NCI-H748 (cell line): Measurements from ENCODE around the gene GNS.
"Not testable (repeated sequence)": the region's sequence is repeated elsewhere in the genome, so short reads cannot be mapped to it uniquely, and the experiment has no call there.

ENCODE experiments used
- DNase-seq: peaks from one replicate; lab custom pipeline; 2025; ENCODE audit not compliant: unreplicated experiment; lab: John Stamatoyannopoulos, UW

GNS gene

DNA sequence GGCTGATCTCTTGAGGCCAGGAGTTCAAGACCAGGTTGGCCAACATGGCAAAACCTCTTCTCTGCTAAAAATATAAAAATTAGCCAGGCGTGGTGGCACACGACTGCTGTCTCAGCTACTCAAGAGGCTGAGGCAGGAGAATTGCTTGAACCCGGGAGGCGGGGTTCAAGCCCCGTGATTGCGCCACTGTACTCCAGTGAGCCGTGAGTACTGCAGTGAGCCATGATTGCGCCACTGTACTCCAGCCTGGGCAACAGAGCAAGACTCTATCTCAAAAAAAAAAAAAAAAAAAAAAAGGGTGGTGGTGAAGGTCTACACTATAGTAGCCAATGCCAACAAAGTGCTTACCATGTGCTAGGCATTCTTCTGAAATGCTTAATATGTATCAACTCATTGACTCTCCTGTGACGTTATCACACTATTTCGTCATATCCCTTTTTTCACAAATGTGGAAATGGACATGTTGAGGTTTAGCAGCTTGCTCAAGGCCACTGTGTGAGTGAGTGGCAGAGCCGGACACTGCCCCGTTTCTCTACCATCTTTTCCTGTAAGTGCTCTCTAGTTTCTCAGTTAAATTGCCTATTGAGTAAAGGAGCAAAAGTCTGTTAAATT, 59.6 kb downstream of the GNS start:
- no peak for DNase-seq

DNA sequence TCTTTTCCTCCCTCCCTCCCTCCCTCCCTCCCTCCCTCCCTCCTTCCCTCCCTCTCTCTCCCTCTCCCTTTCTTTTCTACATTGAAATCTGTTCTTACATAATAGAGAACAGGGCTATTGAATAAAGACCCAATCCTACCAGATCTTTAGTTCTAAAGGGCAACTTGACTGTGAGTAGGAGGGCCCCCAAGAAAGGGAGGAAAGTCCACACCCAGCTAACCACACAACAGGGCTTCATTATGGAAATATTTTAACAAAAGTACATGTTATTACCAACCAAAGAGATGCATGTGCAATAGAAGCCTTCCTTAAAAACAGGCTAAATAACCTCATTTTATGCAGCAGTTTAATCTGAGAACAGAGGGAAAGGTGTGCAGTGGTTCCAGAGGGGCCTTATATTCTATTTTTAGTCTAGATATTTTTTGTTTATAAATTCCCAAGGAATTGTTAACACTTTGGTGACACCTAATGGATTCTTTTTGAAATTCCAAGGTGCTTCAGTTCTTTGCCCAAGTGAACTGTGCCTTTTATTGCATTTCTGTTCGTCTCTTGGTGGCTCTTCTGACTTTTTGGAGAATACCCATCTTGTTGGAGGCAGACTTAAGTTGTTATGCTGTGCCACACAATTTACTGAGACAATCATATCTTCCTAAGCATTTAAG, 63.0 kb downstream of the GNS start:
- peak; percentile 51 for DNase-seq

DNA sequence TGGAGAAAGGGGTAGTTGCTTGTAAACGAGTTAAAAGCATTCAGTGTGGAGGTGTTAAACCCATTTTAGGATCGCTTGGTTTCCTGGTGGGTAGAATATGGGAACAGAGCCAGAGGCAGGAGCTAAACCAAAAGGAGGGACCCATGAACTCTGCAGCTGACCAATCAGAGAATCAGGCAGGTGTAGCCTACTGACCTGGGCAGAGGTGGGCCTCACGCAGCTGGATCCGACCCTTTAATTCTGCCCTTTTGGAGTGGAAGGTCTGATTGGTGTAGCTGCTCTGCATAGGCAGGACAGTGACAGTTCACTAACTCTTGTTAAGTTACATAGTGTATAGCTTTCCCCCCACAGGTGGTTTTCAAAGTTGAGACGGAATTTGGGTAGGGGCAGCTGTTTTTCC, 63.7 kb downstream of the GNS start:
- no peak for DNase-seq

DNA sequence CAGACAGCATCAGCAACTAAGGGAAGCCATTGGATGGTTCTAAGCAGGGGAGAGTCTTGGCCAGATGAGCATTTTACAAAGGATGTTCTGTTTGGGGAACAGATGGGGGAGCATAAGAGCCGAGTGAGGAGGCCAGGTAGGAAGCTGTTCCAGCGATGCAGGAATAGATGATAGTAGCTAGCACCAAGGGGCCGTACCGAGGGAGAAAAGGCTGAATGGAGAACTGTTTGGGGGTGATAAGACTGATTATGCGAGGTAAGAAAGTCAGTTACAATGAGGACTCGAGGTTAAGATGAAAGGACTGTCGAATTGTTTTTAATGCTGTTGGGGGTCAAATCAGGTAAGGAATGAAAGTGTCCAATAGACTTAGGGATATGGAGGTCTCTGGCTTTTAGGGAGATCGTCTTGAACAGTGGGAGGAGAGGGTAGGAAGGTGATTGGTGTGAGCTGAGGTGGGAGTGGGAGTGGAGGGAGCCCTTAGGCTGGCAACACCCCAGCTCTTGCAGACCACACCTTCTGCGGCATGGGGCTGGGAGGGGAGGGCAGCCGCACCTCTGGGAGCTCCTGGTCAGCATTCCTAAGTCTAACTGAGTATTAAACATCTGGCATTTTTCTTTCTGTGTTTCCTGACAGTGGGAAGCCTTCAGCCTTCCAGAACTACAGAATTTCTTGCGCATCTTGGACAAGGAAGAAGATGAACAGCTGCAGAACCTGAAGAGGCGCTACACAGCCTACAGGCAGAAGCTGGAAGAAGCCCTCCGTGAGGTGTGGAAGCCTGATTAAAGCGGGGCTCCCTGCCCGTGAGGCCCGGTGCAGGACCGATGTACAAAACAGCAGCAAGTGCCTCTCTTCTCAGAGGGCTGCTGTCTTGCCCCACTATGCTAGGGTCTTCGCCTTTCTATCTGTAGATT, 64.8 kb downstream of the GNS start:
- no peak for DNase-seq

DNA sequence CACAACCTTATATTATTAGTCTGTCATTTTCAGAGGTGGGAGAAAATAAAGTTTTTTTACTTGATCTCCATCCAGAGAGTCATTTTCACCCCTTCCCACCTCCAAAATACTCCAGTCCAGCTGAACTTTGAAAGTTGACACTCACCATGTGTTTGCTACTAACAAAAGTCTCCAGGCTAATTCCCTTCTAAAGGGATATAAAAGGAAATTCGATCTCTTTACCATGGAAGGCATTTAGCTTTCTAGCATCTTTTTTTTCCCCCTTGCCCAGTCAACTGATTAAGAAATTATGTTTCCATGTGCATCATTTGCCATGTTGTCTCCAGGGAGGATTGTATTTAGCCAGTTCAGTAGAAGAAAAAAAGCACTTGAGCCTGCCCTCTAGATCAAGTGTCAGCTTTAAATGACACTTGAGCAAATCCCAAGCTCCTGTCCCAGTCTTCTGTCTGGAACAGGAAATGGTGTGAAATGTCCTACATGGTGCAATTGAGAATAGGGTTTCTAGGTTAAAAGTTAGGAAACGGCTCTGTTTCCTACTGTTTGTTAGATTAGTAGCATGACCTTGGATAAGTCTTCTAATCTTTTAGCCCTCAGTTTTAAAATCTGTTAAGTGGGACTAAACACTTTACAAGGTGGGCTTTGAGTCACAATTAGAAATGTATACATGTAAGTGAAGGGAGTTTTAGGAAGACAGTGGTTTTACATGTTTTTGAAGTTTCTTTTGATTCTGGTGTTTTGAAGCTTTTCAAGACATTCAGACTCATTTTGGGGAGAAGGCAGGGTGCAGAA, 67.2 kb downstream of the GNS start:
- DNase-seq: peak; percentile 67

DNA sequence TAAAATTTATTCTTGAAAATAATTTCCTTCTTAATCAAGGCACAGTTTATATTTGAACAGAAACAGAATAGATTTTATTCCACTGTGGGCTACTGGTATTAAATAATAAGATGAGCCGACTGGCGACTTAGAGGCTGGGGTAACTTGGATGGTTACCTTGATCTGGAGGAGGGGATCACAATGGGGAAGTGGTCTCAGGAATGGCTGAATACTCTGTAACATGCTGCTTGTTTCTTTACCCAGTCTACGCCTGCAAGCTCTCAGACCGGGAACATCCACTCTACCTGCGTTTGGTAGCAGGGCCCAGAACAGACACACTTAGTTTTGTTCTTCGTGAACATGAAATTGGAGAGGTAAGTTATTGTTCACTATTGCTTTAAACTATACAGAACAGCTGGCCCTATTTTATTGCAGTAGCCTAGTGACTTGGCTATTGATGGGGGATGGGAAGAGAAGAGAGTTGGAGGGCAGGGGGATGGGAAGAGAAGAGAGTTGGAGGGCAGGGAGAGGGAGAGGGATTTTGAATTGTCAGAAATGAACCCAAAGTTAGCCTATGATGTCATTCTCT, 67.9 kb downstream of the GNS start:
- DNase-seq: peak; percentile 60

DNA sequence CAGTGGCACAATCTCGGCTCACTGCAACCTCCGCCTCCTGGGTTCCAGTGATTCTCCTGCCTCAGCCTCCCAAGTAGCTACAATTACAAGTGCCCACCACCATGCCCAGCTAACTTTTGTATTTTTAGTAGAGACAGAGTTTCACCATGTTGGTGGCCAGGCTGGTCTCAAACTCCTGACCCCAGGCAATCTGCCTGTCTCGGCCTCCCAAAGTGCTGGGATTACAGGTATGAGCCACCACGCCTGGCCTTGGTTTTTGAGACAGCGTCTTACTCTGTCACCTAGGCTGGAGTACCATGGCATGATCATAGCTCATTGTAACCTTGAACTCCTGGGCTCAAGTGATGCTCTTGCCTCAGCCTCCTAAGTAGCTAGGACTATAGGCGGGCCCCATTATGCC, 69.0 kb downstream of the GNS start:
- DNase-seq: not testable (repeated sequence)

DNA sequence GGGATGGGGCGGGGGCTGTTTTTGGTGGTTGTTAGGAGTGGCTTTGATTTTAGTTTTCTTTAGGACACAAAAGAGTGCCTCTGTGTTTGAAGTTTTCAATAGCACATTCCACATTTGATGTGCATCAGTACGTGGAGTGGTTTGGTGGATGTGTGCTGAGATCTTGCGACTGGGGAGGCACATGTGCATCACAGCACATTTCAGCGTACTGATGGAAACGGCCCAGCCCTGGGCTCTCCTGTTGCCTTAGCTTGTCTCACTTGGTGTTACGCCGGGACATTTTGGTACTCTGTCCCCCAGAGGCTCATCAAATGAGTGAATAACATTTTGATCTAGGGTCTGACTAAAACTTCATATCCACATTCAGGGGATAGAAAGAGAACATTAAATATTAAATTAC, 70.5 kb downstream of the GNS start:
- DNase-seq: no peak

DNA sequence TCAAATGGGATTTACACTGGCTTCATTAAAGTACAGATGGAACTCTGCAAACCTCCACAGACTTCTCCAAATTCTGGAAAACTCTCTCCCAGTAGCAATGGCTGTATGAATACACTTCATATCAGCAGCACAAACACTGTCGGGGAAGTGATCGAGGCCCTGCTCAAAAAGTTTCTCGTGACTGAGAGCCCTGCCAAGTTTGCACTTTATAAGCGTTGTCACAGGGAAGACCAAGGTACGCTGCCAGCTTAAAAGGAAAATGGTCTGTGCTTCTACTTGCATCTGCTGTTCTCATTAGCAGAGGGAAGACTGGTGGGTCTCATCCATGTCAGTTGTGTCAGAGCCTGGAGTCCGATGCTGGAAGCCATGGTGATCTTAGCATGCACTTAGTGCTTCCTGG, 71.0 kb downstream of the GNS start:
- no peak for DNase-seq

DNA sequence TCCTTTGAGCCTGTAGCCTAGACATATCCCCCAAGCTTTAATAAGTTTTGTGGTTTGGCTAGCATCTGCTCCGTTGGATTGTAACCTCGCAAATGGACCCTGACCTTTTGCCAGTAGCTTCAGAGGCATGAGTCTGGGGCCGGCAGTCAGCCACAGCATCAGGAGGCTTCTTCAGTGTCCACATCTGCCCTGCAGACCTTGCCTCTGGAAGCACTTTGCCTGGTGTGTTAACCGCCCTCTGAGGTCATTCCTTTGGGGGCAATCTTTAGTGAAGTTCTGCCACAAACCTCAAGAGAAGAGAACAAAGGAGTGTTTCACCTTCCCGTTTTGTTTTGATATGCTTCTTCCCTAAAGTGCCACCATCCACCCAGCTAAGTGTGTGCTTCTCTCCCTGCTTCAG, 71.4 kb downstream of the GNS start:
- DNase-seq: no peak

DNA sequence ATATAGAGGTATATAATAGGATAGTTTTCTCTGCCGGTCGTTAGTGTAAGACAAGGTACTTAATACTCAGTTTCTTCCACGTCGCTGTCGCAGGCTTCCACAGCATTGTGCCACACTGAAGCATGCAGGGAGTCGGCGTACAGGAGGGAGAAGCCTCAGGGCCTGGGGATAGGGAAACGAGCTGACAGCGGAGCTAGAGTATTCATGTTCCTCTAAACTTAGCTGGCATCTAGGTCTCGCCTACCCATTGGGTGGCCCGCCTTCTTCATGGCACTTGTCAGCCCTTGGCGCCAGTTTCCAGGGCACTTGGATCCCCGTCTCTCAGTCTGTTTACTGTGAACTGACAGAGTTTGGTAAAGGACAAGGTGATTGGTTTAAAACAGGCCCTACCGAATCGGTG, 73.6 kb downstream of the GNS start:
- DNase-seq: no peak

DNA sequence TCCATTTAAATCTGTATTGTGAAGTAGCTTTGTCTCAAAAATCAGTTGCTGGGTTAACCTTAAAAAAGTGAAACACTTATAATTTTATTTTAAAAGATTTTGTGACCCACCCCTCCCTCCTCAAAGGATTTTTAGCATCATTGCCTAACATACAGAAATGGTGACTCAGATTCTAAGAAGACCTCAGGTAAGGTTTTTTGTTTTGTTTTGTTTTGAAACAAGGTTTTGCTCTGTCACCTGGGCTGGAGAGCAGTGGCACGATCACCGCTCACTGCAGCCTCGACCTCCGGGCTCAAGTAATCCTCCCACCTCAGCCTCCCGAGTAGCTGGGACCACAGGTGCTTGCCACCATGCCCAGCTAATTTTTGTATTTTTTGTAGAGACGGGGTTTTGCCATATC, 74.2 kb downstream of the GNS start:
- DNase-seq: no peak

DNA sequence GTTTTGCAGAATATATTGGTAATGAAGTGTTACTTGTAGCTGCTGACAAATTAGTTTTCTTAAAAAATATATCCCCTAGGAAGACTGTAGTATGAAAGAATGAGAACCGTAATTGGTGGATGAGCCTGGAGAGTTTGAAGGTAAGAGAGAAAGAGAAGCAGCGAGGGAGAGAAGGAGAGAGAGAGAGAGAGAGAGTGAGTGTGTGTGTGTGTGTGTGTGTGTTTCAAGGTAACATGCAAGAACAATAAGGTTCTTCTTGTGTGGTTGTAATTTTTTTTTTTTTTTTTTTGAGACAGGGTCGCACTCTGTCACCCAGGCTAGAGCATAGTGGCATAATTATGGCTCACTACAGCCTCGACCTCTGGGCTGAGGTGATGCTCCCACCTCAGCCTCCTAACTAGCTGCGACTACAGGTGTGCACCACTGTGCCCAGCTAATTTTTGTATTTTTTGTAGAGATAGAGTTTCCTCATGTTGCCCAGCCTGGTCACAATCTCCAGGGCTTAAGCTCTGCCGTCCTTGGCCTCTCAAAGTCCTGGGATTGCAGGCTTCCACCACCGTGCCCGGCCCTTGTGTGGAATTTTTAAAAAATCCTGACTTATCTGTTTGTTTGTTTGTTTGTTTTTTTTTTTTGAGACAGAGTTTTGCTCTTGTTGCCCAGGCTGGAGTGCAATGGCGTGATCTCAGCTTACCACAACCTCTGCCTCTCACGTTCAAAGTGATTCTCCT, 75.2 kb downstream of the GNS start:
- no peak for DNase-seq

DNA sequence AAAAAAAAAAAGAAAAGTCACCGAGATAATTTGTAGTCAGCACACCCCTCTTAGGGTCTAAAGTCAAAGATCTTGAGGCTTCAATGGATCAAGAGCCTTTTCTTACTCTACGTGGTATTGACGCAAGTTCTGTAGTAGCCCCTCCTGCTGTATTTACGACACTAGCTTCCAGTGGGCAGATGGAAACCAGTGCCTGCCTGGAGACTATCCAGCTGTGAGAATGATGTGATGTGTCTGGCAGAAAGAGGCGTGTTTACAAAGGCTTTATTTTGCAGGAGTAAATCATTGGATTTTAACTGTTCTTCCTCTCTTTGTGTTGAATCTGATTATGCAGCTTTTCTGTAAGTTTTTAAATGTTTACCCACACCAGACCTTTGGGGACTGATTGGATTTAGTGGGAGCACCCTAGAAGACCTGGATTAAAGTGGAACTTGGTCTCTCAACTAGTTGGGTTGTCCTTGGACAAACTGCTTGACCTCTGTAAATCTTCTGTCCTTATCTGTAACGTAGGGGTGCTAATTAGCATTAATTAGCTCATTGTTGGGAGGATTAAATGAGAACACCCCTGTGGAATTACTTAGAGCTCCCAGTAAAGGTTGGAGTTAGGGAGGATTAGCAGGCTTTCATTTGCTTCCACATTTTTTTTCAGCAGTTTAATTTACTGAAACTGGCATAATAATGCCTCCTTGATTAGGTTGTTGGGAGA, 76.5 kb downstream of the GNS start:
- peak; percentile 88 for DNase-seq

DNA sequence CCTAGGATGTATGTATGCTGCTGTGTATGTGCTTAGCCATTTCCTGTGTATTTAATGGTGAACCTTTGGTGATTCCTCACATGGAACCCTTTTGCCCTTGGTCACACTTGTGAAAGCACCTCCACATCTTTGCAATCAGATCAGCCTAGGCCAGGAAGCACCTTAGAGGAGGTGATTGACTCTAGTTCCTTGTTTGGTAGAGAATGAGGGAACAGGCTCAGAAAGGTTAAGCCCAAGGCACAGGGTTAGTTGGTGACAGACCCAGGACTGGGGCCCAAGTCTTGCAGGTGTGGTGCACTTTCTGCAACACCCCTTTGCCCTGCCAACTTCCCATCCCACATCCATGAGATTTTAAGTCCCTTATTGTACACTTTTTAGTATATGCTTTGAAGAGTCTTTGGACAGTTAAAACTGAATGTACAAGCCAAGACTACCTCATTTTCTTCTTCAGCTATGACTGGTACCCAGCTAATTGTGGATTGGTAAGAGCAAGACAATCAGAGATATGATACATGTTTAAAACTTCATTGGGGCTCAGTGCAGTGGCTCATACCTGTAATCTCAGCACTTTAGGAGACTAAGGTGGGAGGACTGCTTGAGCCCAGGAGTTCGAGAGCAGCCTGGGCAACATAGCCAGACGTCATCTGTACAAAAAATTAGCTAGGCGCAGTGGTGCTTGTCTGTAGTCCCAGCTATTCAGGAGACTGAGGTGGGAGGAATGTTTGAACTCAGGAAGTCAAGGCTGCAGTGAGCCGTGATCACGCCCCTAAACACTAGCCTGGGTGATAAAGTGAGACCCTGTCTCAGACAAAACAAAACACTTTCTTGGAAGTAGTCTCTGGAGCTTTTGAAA, 77.8 kb downstream of the GNS start:
- no peak for DNase-seq

DNA sequence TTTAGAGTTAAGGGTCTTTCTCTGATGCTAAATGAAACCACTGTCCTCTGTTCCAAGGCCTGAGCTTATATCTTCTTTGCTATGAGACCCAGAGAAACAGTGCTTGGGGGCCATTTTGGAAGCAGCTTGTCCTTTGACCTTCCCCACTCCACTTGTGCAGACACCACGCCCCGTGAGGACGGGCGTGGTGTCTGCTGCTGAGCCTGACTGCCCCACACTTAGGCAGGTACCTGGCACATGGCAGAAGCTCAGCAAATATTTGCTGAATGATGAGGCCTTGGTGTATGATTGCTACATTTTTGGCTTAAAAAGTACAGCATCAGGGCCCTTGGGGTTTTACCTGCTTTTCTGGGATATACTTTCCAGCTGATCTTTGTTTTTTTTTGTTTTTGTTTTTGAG, 79.0 kb downstream of the GNS start:
- DNase-seq: peak; percentile 89

DNA sequence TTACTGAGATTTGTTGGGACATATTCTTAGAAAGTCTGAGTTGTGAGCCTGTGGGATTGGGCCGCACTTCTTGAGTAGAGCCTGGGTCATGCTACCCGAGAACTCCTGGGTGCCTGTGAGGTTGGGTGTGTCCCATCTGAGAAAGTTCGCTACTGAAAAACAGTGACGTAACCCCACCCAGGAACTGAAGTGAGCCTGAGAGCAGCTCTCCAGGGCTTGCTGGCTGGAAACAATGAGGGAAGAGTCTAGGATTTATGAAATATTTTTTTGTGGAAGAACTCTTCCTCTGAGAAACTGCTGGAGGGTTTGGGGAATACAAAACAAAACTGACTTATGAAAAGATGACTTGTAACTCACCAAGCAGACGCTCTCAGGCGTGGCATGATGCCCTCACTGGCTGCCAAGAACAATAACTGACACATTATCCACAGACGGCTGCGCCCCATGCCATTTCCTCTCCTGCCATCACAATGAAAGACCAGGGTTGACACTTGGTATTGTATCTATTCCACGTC, 79.7 kb downstream of the GNS start:
- peak; percentile 90 for DNase-seq

DNA sequence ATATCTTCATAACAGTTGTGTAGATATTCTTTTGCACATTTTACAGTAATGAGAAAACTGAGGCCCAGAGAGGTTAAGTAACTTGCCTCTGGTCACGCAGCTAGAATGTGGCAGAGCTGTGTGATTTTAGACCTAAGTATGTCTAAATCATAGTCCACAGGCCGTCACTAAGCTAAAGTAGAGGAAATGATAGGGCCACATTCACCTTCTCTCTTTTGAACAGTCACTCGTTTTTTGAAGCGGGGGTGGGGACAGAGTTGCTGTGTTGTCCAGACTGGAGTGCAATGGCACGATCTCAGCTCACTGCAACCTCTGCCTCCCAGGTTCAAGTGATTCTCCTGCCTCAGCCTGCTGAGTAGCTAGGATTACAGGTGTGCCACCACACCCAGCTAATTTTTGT, 80.4 kb downstream of the GNS start:
- DNase-seq: no peak

DNA sequence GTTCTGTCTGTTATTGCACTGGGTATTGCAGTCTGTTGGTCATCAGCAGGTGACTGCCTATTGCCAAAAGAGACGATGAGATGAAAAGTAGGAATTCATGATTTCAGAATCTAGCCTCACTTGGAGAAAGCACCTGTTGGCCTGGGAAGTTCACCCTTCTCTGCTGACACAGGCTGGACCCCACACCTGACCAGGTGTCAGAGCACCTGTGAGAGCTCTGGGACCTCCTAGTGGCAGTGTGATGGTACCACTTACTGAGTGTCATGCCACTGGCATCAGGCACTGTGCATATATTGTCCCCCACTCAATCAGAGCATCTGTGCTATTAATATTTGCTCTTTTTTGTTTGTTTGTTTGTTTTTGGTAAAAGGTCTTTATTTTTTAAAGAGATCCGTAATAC, 81.0 kb downstream of the GNS start:
- peak; percentile 42 for DNase-seq
